Hematopoietic multipotent progenitor cell (in vitro differentiated cells): ENCODE data around the gene FGD2. TPM values are rescaled to one million over a fixed set of nuclear protein-coding genes. Genes with fewer than 3 reads are reported as not detected.
"Not testable (repeated sequence)": the region's sequence is repeated elsewhere in the genome, so short reads cannot be mapped to it uniquely, and the experiment has no call there.

Experiments
- DNase-seq, 3 donors: peaks; one replicate each; pipeline ENCODE4 v3.0.0-alpha.2; 2011 to 2015; ENCODE audit warnings: low read depth in 2 of 3, low spot score in 2 of 3
- total RNA-seq: library from RNA; depleted of rRNA; stranded (reverse); fragments of >200 nt; gene quantifications from one replicate; pipeline ENCODE4 v1.2.3, GENCODE V29; 2012

Gene FGD2
- total RNA-seq, 1 donor, result 3.0 TPM

GRCh38 chr6:36985808-36986703, 19.4 kb upstream of the FGD2 start, which contains the start of gene MTCH1:
Gene MTCH1, minus strand, starts transcription at chr6:36986196. Its CDS starts 23 bp downstream, at chr6:36986173.
- DNase-seq, result peak; percentile 87 to 92 (median 90)

- DNase-seq, result peak in 1 of 3 donors; percentile 38
Observed at GRCh38 chr6:36986704-36987047, 18.8 kb upstream of the FGD2 start.

DNA sequence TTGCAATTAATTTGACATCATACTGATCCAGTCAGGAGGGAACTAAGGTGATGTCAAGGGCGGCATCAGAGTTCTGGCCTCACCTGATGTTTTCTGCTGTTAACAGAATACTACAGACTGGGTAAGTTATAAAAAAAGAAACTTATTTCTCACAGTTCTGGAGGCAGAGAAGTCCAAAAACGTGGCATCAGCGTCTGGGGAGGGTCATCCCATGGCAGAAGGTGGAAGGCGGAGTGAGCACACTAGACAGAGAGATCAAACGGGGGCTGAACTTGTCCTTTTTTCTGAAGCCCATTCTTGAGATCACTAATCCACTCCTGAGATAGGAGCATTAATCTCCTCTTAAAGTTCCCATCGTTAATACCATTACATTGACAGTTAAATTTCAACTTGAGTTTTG, 16.2 kb upstream of the FGD2 start:
- no peak for DNase-seq

- DNase-seq, result not testable (repeated sequence)
Observed at GRCh38 chr6:36990401-36990800, 15.1 kb upstream of the FGD2 start.

GRCh38 chr6:36997811-36998722, 7.4 kb upstream of the FGD2 start:
- DNase-seq, result no peak

DNA sequence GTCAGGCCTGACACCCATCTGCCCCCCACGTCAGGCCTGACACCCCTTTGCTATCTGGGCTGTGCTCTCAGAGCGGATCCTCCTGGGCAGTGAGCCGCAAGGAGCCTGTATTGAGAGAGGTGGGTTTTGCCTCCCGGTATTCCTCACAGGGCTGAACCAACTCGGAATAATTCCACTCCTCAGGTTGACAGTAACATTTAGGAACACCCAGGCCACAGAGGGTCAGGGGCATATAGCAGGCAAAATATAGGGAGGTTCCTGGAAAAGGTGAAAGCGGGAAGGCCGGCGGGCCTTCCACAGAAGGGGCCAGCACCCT, 6.8 kb upstream of the FGD2 start:
- no peak for DNase-seq

DNA sequence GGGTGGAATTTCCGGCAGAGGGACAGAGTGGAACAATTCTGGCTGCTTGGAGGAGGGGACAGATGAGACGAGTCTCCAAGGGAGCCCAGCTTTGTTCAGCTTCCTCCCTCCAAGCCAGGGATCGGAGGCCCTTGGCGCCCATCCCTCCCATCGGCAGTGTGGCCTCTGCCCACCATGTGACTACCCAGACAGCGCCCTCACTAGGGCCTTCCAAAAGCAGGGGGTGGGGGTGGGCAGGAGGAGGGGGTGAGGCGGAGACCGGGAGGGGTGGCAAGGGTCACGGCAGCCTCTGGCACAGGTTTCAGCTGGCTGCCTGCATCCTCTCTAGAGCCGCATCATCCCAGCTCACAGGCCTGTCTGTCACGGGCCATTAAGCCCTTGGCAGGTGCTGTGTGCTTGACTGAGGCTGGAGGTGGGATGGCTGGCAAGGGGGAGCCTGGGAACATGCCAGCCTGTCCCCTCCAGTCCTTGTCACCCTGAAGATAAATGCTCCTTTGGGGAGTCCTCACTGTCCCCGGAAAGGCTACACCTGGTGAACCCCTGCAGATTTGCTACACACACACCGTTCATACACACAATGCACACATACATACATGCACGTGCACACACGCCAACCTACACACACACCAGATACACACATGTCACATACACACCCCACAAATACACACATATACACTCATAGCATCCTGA, 6.2 kb upstream of the FGD2 start:
- DNase-seq, result no peak

- no peak for DNase-seq
Observed at GRCh38 chr6:36999751-37000125, 5.7 kb upstream of the FGD2 start.

DNA sequence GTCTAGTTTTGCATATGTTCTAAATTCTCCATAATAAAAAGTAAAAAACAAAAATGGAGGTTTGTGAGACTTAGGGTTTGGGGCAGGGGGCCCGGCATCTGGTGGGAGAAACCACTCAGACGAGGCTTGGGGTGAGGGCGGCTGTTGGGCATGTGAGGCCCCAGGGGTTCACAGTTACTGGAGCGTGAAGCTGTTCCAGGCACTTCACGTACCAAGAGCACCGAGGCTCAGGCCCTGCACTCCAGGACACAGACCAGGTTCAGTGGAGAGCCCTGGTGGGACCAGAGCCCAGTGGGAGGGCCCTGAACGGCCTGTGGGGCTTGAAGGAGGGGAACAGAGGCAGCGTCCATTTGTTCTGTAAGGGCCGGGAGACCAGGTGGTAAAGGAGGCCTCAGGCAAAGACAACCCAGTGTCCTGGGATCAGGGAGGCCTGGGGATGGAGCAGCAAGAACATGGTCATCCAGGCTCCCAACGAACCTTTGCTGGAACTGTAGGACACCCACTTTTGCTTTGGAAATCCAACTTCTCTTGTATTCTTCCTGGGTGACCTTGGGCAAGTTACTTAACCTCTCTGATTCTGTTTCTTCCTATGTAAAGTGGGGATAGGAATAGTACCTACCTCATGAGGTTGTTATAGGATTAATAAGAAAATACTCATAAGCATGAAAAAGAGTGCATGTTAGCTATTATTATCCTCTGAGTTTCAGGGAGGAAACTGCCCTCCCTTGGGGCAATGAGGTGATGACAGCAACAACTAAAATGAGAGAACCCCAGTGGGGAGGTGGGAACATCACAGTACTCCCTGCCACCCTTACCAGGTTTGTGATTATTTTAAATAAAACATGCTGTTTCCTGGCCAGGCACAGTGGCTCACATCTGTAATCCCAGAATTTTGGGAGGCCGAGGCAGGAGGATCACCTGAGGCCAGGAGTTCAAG, 1.1 kb upstream of the FGD2 start:
- no peak for DNase-seq

DNA sequence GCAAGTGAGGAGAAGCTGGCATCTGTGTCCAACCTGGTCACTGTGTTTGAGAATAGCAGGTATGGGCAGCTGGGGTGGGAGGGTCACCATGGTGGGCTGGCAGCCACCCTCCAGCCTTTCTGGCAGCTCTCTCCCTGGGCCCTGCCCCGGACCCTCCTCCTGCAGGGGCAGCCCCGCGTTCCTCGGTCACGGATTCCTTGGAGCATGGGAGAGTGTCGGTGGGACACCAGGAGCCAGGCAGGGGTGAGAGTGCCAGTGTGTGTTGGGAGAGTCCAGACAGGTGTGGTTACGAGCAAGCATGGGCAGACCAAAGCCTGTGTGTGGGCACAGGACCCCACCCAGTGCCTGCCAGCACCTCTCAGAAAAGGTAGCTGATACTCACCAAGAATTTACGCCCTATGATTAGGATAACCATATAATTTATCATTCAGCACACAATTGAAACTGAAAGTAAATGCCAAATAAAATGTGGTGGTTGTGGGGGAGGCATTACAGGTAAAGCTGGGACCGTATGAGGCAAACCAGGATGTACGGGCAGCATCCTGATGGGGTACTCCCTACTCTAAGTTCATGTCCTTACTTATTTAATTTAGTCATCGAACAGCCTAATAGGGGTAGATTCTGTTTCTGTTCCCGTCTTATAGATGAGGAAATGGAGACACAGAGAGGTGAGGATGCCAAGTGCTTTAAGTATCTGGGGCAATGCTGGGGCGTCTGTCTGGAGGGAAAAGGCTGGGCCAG, 542 bp downstream of the FGD2 start:
- no peak for DNase-seq

- DNase-seq, result no peak
Observed at GRCh38 chr6:37006793-37007339, 1.4 kb downstream of the FGD2 start.

- DNase-seq, result peak in 1 of 3 donors; percentile 60
Observed at GRCh38 chr6:37007340-37008043, 2.0 kb downstream of the FGD2 start.

GRCh38 chr6:37008484-37009465, 3.3 kb downstream of the FGD2 start:
- DNase-seq, result no peak

DNA sequence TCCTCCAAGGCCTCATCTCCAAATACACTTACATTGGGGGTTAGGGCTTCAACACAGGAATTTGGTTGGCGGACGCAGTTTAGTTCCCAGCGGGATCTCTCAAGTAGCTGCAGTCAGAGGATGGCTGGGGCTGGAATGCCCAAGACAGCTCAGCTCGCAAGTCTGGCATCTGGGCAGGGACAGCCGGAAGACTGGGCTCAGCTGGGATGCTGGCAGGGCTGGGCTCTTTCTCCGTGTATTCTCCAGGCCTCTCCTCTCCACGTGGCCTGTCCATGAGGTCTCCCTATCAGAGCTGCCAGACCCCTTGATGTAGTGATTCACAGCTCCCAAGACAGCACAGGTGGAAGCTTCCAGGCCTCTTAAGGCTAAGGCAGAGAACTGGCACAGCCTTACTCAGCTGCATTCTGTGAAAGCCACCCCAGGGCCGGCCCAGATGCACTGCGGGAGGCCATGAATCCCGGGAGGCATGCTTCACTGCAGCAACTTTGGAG, 5.0 kb downstream of the FGD2 start:
- no peak for DNase-seq

DNA sequence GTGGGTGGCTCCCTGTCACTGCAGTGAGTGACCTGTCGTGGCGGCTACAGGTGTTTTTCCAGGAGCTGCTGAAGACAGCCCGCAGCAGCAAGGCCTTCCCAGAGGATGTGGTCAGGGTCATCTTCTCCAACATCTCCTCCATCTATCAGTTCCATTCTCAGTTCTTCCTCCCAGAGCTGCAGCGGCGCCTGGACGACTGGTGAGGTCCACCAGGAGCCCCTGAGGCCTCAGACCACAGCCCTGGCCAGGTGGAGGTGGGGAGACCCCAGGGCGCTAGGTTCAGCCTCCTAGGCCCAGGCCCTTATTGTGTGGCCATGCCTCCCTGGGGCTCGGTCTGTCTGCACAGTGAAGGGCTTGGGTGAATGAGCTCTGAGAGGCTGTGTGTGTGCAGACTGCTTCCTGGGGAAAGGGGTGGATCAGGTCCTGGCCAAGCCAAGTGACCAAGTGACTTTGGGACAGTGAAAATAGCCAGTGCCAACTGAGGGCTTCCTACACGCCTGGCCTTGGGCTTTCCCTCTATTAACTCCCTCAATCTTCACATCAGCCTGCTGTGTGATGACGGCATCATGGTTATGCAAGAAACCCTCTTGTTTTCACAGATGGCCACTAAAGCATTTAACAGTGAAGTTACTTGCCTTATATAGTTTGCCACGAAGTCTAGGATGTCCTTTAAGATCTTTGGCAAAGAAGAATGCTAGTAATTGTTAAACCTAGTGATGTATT, 6.4 kb downstream of the FGD2 start:
- no peak for DNase-seq
